ENCODE data around the gene PNMA5.
"Not testable (repeated sequence)": the region's sequence is repeated elsewhere in the genome, so short reads cannot be mapped to it uniquely, and the experiment has no call there.

The PNMA5 gene

DNA sequence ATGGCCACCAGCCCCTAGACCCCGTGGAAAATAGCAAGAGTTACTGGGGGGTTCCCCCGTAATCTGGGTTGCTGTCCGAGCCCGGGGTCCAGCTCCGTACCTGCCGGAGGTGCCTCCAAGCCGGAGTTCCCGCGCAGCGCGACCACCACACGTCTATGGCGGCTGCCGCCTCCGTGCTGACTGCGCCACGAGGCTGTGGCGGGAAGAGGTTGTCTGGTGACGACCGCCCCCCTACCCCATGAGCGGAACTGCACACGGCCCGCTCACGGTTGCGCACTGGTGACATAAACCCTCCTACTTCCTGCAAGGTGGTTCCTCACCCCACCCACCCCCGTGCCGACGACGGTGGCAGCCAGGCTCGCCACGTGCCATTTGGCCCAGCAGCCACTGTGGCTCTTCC is at the start of gene PNMA5:
Gene PNMA5, minus strand, starts transcription at position 184 of the 400 bp plus-strand sequence. CDS start 2,518 bp downstream, outside the sequence.
- no peaks in the 10 kb centered on the region for H3K27me3 Mint-ChIP-seq
- no peak within 1 kb of the TSS for H3K4me3 Mint-ChIP-seq
- no peaks in the 10 kb centered on the region for H3K36me3 Mint-ChIP-seq
- H3K9me3 Mint-ChIP-seq (ENCODE audit: low read depth) = no peaks in the 10 kb centered on the region
- peaks cover 5% of the 10 kb centered on the region for H3K4me1 Mint-ChIP-seq (ENCODE audit: low read depth)
- no peak within 1 kb of the TSS for H3K27ac Mint-ChIP-seq

DNA sequence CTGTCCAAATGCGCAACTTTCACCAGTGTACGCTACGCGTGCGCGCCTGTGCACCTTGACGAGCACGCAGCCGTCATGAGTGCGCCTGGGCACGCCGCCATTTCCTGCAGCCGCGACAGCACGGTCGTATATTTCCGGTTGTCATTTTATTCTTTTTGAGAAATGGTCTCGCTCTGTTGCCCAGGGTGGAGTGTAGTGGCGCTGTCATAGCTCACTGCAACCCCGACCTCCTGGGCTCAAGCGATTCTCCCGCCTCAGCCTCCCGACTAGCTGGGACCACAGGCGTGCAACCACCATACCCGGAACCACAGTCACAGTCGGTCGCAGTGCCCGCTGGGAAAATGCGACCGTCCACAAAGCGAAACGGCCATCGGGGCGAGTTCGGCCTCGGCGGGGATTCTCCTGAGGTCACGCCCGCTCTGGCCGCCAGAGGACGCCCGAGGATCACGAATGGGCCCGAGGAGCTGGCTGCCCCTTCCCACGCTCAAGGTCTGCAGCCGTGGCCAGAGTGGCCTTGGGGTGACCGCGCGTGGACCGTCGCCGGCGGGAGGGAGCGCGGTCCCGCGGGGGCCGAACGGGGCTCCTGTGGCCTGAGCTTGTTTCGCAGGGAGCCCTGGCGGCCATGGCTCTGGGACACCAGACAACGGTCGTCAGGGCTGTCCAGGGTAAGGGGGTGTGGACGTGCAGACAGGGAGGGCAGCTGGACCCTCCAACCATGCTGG is 38.6 kb upstream of the PNMA5 start:
- H3K4me3 Mint-ChIP-seq = peak overlapping the region; percentile 81
- H3K36me3 Mint-ChIP-seq = peaks cover 2% of the 10 kb centered on the region
- no peaks in the 10 kb centered on the region for H3K27me3 Mint-ChIP-seq
- no peaks in the 10 kb centered on the region for H3K9me3 Mint-ChIP-seq (ENCODE audit: low read depth)
- H3K4me1 Mint-ChIP-seq (ENCODE audit: low read depth) = peaks cover 6% of the 10 kb centered on the region
- H3K27ac Mint-ChIP-seq = peak overlapping the region; percentile 54

DNA sequence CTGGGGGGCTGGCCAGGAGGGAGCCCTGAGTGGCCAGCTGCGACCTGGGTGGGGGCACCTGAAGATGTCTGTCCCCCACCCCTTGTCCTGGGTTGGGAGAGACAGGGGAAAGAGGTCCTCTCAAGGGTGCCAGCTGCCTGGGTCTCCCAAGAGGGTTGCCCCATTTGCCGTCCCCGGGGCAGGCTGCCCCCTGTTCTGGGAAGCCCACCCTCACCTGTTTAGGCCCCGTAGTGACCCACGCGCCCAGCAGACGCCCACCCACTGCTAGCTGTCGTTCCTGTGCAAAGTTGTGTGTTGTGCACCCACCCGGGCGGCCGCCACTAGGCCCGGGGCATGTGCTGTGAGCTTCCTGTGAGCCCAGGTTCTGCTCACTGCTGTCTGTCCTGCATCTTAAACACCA is 36.9 kb upstream of the PNMA5 start:
- peaks cover 6% of the 10 kb centered on the region for H3K4me1 Mint-ChIP-seq (ENCODE audit: low read depth)
- no peaks in the 10 kb centered on the region for H3K27me3 Mint-ChIP-seq
- H3K9me3 Mint-ChIP-seq (ENCODE audit: low read depth) = no peaks in the 10 kb centered on the region
- no peak overlapping the region for H3K27ac Mint-ChIP-seq
- H3K4me3 Mint-ChIP-seq = no peak overlapping the region
- peaks cover 2% of the 10 kb centered on the region for H3K36me3 Mint-ChIP-seq

DNA sequence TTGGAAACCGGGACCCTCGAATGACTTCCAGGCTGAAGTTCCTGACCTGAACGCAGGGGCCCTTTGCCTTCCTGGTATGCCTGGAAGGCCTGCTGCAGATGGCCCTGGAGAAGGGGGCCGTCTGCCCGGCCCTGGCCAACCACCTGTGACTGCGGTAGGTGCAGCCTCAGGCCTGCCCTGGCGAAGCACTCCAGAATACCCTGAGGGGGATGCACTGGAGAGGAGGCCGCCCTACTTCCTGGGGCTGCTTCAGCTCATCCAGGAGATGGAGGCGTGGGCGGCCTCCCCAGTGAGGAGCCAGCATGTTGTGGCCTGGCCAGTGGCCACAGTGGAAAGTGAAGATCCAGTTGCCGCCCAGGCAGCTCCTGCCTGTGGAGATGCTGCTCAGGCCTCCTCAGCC is 36.0 kb upstream of the PNMA5 start:
- Mint-ChIP-seq H3K4me3 (no peak overlapping the region), H3K36me3 (peaks cover 2% of the 10 kb centered on the region), H3K27ac (no peak overlapping the region), H3K9me3 (ENCODE audit: low read depth) (no peaks in the 10 kb centered on the region), H3K27me3 (no peaks in the 10 kb centered on the region), H3K4me1 (ENCODE audit: low read depth) (peaks cover 6% of the 10 kb centered on the region)

DNA sequence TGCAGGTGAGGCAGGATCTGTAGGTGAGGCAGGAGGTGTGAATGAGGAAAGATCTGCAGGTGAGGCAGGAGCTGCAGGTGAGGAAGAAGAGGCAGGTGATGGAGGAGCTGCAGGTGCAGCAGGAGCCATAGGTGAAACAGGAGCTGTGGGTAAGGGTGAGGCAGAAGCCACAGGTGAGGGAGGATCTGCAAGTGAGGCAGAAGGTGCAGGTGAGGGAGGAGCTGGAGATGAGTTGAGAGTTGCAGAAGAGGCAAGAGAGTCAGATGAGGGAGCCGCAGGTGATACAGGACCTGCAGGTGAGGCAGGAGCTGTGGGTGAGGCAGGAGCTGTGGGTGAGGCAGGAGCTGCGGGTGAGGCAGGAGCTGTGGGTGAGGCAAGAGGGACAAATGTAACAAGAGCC is 35.2 kb upstream of the PNMA5 start:
- H3K9me3 Mint-ChIP-seq (ENCODE audit: low read depth) = no peaks in the 10 kb centered on the region
- H3K36me3 Mint-ChIP-seq = no peaks in the 10 kb centered on the region
- H3K27ac Mint-ChIP-seq = no peak overlapping the region
- H3K4me3 Mint-ChIP-seq = no peak overlapping the region
- no peaks in the 10 kb centered on the region for H3K27me3 Mint-ChIP-seq
- H3K4me1 Mint-ChIP-seq (ENCODE audit: low read depth) = peaks cover 6% of the 10 kb centered on the region

DNA sequence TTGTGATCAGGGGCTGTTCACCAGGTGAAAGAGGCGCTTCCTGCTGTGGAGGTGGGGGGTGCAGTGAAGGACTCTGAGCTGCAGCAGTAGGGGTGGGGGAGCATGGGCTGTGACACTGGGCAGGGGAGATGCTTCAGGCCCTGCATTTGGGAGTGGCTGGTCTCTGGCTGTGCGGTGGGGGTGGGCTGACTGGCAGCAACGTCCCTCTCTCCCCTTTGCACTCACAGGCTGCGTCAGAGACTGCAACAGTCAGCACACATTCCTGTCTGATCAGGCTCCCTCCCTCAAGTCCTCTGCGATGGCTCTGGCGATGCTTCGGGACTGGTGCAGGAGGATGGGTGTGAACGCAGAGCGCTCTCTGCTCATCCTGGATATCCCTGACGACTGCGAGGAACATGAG is 34.6 kb upstream of the PNMA5 start:
- not testable (repeated sequence) for H3K4me3 Mint-ChIP-seq; H3K36me3 Mint-ChIP-seq; H3K27me3 Mint-ChIP-seq; H3K9me3 Mint-ChIP-seq (ENCODE audit: low read depth); H3K27ac Mint-ChIP-seq; H3K4me1 Mint-ChIP-seq (ENCODE audit: low read depth)

DNA sequence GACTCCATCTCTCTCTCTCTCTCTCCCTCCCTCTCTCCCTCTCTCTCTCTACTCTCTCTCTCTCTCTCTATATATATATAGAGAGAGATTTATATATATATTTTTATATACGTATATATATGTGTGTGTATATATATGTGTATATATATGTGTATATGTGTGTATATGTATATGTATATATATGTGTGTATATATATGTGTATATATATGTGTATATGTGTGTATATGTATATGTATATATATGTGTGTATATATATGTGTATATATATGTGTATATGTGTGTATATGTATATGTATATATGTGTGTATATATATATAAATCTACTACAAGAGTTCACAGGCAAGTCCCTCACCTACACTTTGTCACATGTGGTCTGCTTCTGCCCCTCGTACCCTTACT is 32.6 kb upstream of the PNMA5 start:
- not testable (repeated sequence) for H3K4me1 Mint-ChIP-seq (ENCODE audit: low read depth); H3K36me3 Mint-ChIP-seq; H3K27ac Mint-ChIP-seq; H3K27me3 Mint-ChIP-seq; H3K4me3 Mint-ChIP-seq; H3K9me3 Mint-ChIP-seq (ENCODE audit: low read depth)

DNA sequence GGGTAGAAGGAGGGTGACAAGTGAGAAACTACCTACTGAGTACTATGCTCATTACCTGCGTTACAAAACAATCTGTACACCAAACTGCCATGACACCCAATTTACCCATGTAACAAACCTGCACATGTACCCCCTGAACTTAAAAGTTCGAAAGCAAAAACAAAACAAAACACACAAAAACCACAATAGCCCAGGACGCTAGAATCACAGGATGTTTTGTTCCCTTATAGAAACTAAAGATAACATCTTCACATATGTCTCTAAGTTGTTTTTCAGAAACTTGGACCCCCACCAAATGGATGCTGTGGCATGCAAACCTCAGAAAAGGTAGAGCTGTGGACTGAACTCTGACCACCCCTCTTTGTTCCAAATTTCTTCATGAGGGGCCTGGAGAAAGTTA is 25.2 kb upstream of the PNMA5 start:
- Mint-ChIP-seq H3K4me3 (no peak overlapping the region), H3K27ac (no peak overlapping the region)

DNA sequence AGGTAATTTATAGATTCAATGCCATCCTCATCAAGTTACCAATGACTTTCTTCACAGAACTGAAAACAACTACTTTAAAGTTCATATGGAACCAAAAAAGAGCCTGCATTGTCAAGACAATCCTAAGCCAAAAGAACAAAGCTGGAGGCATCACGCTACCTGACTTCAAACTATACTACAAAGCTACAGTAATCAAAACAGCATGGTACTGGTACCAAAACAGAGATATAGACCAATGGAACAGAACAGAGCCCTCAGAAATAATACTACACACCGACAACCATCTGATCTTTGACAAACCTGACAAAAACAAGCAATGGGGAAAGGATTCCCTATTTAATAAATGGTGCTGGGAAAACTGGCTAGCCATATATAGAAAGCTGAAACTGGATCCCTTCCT is 23.3 kb upstream of the PNMA5 start:
- H3K4me3 Mint-ChIP-seq; H3K27ac Mint-ChIP-seq; H3K36me3 Mint-ChIP-seq; H3K27me3 Mint-ChIP-seq; H3K9me3 Mint-ChIP-seq (ENCODE audit: low read depth); H3K4me1 Mint-ChIP-seq (ENCODE audit: low read depth): not testable (repeated sequence)

More for the DNA sequence above, 25.2 kb upstream of the PNMA5 start:
- no peaks in the 10 kb centered on the region for H3K9me3 Mint-ChIP-seq (ENCODE audit: low read depth)
- H3K36me3 Mint-ChIP-seq = no peaks in the 10 kb centered on the region
- peaks cover 5% of the 10 kb centered on the region for H3K27me3 Mint-ChIP-seq
- H3K4me1 Mint-ChIP-seq (ENCODE audit: low read depth) = peaks cover 7% of the 10 kb centered on the region

DNA sequence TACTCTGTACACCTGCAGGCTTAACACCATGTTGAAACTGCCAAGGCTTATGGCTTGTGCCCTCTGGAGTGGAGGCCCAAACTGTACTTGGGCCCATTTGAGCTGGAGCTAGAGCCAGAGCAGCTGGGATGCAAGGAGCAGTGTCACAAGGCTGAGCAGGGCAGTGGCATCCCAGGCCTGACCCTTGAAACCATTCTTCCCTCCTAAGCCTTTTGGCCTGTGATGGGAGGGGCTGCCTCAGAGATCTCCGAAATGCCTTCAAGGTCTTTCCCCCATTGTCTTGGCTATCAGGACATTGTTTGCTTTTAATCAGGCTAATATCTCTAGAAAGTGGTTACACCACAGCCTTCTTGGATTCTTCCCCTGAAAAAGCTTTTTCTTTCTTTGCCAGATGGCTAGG is 10.9 kb upstream of the PNMA5 start:
- H3K27ac Mint-ChIP-seq = no peak overlapping the region
- H3K4me1 Mint-ChIP-seq (ENCODE audit: low read depth) = no peaks in the 10 kb centered on the region
- no peaks in the 10 kb centered on the region for H3K36me3 Mint-ChIP-seq
- no peaks in the 10 kb centered on the region for H3K27me3 Mint-ChIP-seq
- no peaks in the 10 kb centered on the region for H3K9me3 Mint-ChIP-seq (ENCODE audit: low read depth)
- no peak overlapping the region for H3K4me3 Mint-ChIP-seq

DNA sequence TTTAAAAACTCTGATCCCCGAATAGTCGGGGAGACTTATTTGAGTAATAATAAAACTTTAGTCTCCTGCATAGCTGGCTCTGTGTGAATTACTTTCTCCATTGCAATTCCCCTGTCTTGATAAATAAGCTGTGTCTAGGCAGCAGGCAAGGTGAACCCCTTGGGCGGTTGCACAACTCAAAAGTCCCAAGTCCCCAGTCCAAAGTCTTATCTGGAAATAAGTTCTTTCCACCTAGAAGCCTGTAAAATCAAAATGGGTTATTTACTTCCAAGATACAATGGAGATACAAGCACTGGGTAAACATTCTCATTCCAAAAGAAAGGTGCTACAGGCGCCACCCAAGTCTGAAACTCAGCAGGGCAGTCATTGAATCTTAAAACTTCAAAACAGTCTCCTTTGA is 10.1 kb upstream of the PNMA5 start:
- Mint-ChIP-seq H3K4me1 (ENCODE audit: low read depth) (no peaks in the 10 kb centered on the region), H3K27ac (no peak overlapping the region), H3K36me3 (no peaks in the 10 kb centered on the region), H3K4me3 (no peak overlapping the region), H3K9me3 (ENCODE audit: low read depth) (no peaks in the 10 kb centered on the region), H3K27me3 (no peaks in the 10 kb centered on the region)

DNA sequence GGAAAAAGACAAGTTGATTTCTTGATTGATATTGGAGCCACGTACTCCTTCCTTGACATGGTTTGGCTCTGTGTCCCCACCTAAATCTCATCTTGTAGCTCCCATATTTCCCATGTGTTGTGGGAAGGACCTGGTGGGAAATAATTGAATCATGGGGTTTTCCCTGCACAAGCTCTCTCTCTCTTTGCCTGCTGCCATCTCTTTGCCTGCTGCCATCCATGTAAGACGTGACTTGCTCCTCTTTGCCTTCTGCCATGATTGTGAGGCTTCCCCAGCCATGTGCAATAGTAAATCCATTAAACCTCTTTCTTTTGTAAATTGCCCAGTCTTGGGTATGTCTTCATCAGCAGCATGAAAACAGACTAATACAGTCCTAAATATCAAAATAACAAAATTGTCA is 8.3 kb upstream of the PNMA5 start:
- H3K27ac Mint-ChIP-seq; H3K4me1 Mint-ChIP-seq (ENCODE audit: low read depth); H3K9me3 Mint-ChIP-seq (ENCODE audit: low read depth); H3K36me3 Mint-ChIP-seq; H3K27me3 Mint-ChIP-seq; H3K4me3 Mint-ChIP-seq: not testable (repeated sequence)

DNA sequence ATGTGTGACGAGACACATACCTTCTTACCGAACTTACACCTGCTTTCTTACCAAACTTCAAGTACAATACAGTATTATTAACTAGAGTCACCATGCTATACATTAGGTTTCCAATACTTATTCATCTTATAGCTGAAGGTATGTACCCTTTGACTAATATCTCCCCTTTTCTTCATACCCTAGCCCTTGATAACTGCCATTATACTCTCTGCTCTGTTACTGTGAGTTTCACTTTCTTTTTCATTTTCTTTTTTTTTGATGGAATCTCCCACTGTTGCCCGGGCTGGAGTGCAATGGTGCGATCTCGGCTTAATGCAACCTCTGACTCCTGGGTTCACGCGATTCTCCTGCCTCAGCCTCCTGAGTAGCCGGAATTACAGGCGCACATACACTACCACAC is 3.4 kb upstream of the PNMA5 start:
- Mint-ChIP-seq H3K27ac (no peak overlapping the region), H3K27me3 (no peaks in the 10 kb centered on the region), H3K9me3 (ENCODE audit: low read depth) (no peaks in the 10 kb centered on the region), H3K4me1 (ENCODE audit: low read depth) (peaks cover 5% of the 10 kb centered on the region), H3K36me3 (no peaks in the 10 kb centered on the region), H3K4me3 (no peak overlapping the region)

DNA sequence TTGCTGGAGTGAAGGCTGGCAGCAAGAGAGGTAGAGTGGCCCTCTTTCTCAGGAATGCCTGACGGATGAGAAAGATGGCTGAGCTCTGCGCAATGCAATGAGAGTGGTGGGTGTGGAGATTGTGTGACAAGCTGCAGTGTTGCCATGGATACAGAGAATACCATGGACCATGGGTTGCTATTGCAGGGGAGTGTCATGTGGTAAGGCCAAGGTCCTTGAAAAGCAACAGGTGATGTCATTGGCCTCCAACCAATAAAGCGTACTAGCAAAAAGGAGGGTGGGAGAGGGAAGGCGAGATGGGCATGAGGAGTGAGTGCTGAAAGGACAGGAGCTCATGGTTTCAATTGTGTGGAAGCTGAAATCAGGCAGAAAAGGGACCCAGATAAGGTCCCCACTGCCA is 1.8 kb downstream of the PNMA5 start:
- Mint-ChIP-seq H3K27ac (no peak overlapping the region), H3K9me3 (ENCODE audit: low read depth) (no peaks in the 10 kb centered on the region), H3K36me3 (no peaks in the 10 kb centered on the region), H3K4me3 (no peak overlapping the region), H3K4me1 (ENCODE audit: low read depth) (peaks cover 1% of the 10 kb centered on the region), H3K27me3 (no peaks in the 10 kb centered on the region)

DNA sequence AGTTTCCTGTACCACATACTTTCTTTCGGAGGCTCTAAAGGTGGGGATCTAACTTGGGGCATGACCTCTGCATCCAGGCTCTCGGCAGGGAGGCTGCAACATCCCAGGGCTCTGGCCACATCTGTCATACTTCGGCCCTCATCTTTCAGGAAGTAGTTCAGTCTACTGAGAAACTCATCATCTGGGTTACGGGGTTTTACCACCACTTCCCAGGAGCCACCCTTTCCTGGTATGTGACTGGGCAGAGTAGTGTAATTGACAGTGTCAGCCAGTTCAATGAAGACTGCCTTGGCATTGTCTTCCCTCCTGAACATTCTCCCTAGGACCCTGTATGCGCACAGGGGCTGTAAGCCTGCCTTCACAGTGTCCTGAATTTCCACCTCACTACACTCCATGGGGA is 2.8 kb downstream of the PNMA5 start:
- Mint-ChIP-seq H3K9me3 (ENCODE audit: low read depth) (no peaks in the 10 kb centered on the region), H3K4me3 (no peak overlapping the region), H3K36me3 (no peaks in the 10 kb centered on the region), H3K27ac (no peak overlapping the region), H3K4me1 (ENCODE audit: low read depth) (no peaks in the 10 kb centered on the region), H3K27me3 (no peaks in the 10 kb centered on the region)

DNA sequence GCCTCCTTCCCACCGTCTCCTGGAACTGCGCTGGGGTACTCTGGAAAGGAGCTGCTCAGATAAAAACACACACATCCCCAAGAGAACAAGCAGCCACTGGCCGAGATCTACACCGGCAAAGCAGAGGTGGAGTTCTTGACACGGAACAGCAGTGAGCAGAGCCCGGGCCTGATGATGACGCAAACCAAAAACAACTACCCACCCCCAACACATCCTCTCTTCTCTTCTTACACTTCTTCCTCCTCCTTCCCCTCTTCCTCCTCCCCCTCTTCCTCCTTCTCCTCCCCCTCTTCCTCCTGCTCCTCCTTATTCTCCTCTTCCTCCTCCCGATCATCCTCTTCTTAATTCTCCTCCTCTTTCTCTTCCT is 4.6 kb downstream of the PNMA5 start:
- Mint-ChIP-seq H3K4me3 (no peak overlapping the region), H3K9me3 (ENCODE audit: low read depth) (no peaks in the 10 kb centered on the region), H3K27ac (no peak overlapping the region)

More for the DNA sequence above, 4.6 kb downstream of the PNMA5 start:
- no peaks in the 10 kb centered on the region for H3K36me3 Mint-ChIP-seq
- no peaks in the 10 kb centered on the region for H3K4me1 Mint-ChIP-seq (ENCODE audit: low read depth)
- H3K27me3 Mint-ChIP-seq = no peaks in the 10 kb centered on the region

All from activated naive CD8-positive, alpha-beta T cell (primary cell).